ENCODE results near the gene CALCR.

CALCR gene

DNA sequence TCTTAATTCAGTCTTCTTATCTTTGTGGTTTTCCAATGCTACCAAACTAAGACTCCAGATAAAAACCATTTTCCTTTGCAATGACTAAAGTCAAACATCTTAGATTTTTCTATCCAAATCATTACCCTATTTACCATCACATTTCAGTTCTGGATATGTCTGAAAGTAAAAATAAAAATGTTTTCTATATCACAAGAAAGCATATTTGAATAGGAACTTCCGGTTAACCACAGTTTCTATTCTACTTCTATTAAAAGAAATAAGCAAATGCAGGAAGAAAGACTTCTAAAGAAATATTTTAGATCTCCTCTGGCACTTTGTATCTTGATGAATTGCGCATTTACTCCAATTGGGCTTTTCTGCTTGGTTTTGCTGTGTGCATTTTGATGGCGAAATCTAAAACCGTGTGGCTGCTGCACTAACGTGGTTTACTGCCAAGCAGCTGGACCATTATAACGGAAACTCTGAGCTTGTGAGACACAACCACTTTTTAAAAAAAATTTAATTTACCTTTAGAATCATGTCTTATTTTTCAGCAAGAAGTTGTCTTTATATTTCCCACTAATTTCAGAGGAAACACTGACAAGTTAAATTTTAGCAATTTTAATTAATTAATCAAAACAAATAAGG is 196.3 kb downstream of the CALCR start:
- Histone ChIP-seq H3K27ac (replicated peaks) (no peak overlapping the region), H3K4me3 (replicated peaks; ENCODE audit: insufficient read depth, low read length) (no peak overlapping the region), H3K27me3 (ENCODE audit: insufficient read depth, poor library complexity, severe bottlenecking) (no peaks in the 10 kb centered on the region)
- DNase-seq (ENCODE audit: low read depth in 1 of 2, low spot score in 1 of 2): no peak
- TF ChIP-seq SPI1 (IDR thresholded peaks at IDR 0.05; ENCODE audit: borderline replicate concordance, low read depth): no peak
- TF ChIP-seq POLR2AphosphoS5 (IDR thresholded peaks at IDR 0.05; ENCODE audit: low read depth): no peak
- TF ChIP-seq, protein P1, sequence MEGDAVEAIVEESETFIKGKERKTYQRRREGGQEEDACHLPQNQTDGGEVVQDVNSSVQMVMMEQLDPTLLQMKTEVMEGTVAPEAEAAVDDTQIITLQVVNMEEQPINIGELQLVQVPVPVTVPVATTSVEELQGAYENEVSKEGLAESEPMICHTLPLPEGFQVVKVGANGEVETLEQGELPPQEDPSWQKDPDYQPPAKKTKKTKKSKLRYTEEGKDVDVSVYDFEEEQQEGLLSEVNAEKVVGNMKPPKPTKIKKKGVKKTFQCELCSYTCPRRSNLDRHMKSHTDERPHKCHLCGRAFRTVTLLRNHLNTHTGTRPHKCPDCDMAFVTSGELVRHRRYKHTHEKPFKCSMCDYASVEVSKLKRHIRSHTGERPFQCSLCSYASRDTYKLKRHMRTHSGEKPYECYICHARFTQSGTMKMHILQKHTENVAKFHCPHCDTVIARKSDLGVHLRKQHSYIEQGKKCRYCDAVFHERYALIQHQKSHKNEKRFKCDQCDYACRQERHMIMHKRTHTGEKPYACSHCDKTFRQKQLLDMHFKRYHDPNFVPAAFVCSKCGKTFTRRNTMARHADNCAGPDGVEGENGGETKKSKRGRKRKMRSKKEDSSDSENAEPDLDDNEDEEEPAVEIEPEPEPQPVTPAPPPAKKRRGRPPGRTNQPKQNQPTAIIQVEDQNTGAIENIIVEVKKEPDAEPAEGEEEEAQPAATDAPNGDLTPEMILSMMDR (IDR thresholded peaks at IDR 0.05; ENCODE audit: insufficient read depth, low read length): no peak
- TF ChIP-seq, protein P2, sequence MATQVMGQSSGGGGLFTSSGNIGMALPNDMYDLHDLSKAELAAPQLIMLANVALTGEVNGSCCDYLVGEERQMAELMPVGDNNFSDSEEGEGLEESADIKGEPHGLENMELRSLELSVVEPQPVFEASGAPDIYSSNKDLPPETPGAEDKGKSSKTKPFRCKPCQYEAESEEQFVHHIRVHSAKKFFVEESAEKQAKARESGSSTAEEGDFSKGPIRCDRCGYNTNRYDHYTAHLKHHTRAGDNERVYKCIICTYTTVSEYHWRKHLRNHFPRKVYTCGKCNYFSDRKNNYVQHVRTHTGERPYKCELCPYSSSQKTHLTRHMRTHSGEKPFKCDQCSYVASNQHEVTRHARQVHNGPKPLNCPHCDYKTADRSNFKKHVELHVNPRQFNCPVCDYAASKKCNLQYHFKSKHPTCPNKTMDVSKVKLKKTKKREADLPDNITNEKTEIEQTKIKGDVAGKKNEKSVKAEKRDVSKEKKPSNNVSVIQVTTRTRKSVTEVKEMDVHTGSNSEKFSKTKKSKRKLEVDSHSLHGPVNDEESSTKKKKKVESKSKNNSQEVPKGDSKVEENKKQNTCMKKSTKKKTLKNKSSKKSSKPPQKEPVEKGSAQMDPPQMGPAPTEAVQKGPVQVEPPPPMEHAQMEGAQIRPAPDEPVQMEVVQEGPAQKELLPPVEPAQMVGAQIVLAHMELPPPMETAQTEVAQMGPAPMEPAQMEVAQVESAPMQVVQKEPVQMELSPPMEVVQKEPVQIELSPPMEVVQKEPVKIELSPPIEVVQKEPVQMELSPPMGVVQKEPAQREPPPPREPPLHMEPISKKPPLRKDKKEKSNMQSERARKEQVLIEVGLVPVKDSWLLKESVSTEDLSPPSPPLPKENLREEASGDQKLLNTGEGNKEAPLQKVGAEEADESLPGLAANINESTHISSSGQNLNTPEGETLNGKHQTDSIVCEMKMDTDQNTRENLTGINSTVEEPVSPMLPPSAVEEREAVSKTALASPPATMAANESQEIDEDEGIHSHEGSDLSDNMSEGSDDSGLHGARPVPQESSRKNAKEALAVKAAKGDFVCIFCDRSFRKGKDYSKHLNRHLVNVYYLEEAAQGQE (IDR thresholded peaks at IDR 0.05; ENCODE audit: insufficient replicate concordance, low read depth): no peak
- no peak for TF ChIP-seq GABPA (IDR thresholded peaks at IDR 0.05; ENCODE audit: low read depth)

DNA sequence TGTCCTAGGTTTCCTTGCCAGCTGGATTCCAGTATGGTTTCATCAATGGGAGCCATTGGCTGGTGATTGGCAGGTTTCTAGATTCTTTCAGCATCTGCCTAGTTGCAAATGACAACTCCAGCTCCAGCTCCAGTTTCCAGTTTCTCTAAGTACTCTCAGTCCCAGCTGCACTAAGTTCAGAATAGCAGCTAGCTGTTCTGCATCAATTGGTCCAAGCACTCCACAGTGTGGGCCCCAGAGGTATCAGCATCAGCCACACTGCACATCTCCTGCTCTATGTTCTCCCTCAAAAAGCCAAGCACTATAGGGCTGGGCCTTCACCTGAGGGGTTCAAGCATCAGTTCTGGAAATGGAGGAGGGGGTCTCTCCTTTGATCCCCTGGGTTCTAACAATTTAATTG is 198.9 kb downstream of the CALCR start:
- TF ChIP-seq, protein P1 (IDR thresholded peaks at IDR 0.05; ENCODE audit: insufficient read depth, low read length): no peak
- TF ChIP-seq POLR2AphosphoS5 (IDR thresholded peaks at IDR 0.05; ENCODE audit: low read depth) (no peak), SPI1 (IDR thresholded peaks at IDR 0.05; ENCODE audit: borderline replicate concordance, low read depth) (no peak), GABPA (IDR thresholded peaks at IDR 0.05; ENCODE audit: low read depth) (no peak)
- TF ChIP-seq, protein P2 (IDR thresholded peaks at IDR 0.05; ENCODE audit: insufficient replicate concordance, low read depth): no peak
- no peaks in the 10 kb centered on the region for H3K27me3 ChIP-seq (ENCODE audit: insufficient read depth, poor library complexity, severe bottlenecking)
- no peak overlapping the region for H3K27ac ChIP-seq (replicated peaks)
- H3K4me3 ChIP-seq (replicated peaks; ENCODE audit: insufficient read depth, low read length): no peak overlapping the region
- DNase-seq (ENCODE audit: low read depth in 1 of 2, low spot score in 1 of 2): no peak

Small RNA genes lying within 50 kb of the gene (microRNA-seq; reads per million reads assigned to microRNA genes)
- gene MIR489: 6.9 reads per million, percentile 24 among the genes with 10 or more reads in this experiment
- 10.3 reads per million, percentile 32 among the genes with 10 or more reads in this experiment for gene MIR653

Measured in HL-60 (cell line).